Femur (tissue), 1 donor: Measurements from ENCODE around the gene B9D1.

Experiments
- DNase-seq: peaks from one replicate; pipeline ENCODE4 v3.0.0-alpha.2; 2017

B9D1 gene

GRCh38 chr17:19375732-19376131 is 13.2 kb upstream of the B9D1 start:
- DNase-seq, result no peak

- DNase-seq, result no peak
These were observed 11.6 kb upstream of the B9D1 start for GRCh38 chr17:19374136-19374535.

GRCh38 chr17:19372866-19373504 is 10.5 kb upstream of the B9D1 start:
- no peak for DNase-seq

GRCh38 chr17:19372439-19372838 is 9.9 kb upstream of the B9D1 start:
- no peak for DNase-seq

GRCh38 chr17:19372011-19372370 is 9.5 kb upstream of the B9D1 start:
- DNase-seq, result no peak

- DNase-seq, result no peak
These were observed 8.9 kb upstream of the B9D1 start for GRCh38 chr17:19371259-19372010.

GRCh38 chr17:19370493-19370960 is 8.0 kb upstream of the B9D1 start:
- DNase-seq, result peak; percentile 67

GRCh38 chr17:19369846-19370492 is 7.4 kb upstream of the B9D1 start:
- no peak for DNase-seq

GRCh38 chr17:19369107-19369778 is 6.7 kb upstream of the B9D1 start:
- no peak for DNase-seq

- DNase-seq, result no peak
These were observed 5.7 kb upstream of the B9D1 start for GRCh38 chr17:19368229-19368628.

GRCh38 chr17:19366637-19366972 is 4.1 kb upstream of the B9D1 start:
- DNase-seq, result no peak

GRCh38 chr17:19365833-19366636 is 3.5 kb upstream of the B9D1 start:
- no peak for DNase-seq

- DNase-seq, result no peak
These were observed 2.9 kb upstream of the B9D1 start for GRCh38 chr17:19365499-19365817.

GRCh38 chr17:19364699-19365498 is 2.4 kb upstream of the B9D1 start:
- DNase-seq, result no peak

GRCh38 chr17:19363460-19364035 is 1.0 kb upstream of the B9D1 start:
- no peak for DNase-seq

- no peak for DNase-seq
These were observed 553 bp upstream of the B9D1 start for GRCh38 chr17:19363114-19363438.

GRCh38 chr17:19361944-19362276 is 613 bp downstream of the B9D1 start:
- no peak for DNase-seq

- DNase-seq, result no peak
These were observed 1.2 kb downstream of the B9D1 start for GRCh38 chr17:19361326-19361725.

- DNase-seq, result no peak
These were observed 1.8 kb downstream of the B9D1 start for GRCh38 chr17:19360772-19361171.

GRCh38 chr17:19359856-19360255 is 2.7 kb downstream of the B9D1 start:
- no peak for DNase-seq

- no peak for DNase-seq
These were observed 3.4 kb downstream of the B9D1 start for GRCh38 chr17:19359151-19359550.

- no peak for DNase-seq
These were observed 4.8 kb downstream of the B9D1 start for GRCh38 chr17:19357761-19358160.
